PFSK-1 (cell line): ENCODE measurements around the gene UGT2A2.

Experiments
- FOXP2 ChIP-seq: optimal IDR thresholded peaks from 2 replicates; pipeline ENCODE3; 2011; ENCODE audit warnings: borderline replicate concordance, control low read depth, inconsistent platforms; ENCODE audit not compliant: insufficient read depth; ENCODE audit errors: extremely low read length, extremely low read depth
- POLR2AphosphoS5 ChIP-seq: IDR thresholded peaks from 2 replicates; pipeline ENCODE4 v1.6.1; 2012; ENCODE audit warnings: low read depth, mild to moderate bottlenecking, control low read depth, low read length, moderate library complexity
- TAF1 ChIP-seq: IDR thresholded peaks from 2 replicates; pipeline ENCODE4 v1.6.1; 2012; ENCODE audit warnings: low read length, control low read depth, borderline replicate concordance; ENCODE audit not compliant: insufficient read depth
- TF ChIP-seq, protein P1 (sequence below), 2 experiments: IDR thresholded peaks; 2 replicates each; pipeline versions ENCODE4 v1.6.1 to v1.8.0; 2011 to 2012; ENCODE audit warnings: low read depth in 2 of 2, low read length in 2 of 2, control low read depth in 1 of 2, inconsistent platforms in 1 of 2, mild to moderate bottlenecking in 1 of 2, moderate library complexity in 1 of 2; ENCODE audit not compliant: insufficient read depth in 1 of 2

DNA sequence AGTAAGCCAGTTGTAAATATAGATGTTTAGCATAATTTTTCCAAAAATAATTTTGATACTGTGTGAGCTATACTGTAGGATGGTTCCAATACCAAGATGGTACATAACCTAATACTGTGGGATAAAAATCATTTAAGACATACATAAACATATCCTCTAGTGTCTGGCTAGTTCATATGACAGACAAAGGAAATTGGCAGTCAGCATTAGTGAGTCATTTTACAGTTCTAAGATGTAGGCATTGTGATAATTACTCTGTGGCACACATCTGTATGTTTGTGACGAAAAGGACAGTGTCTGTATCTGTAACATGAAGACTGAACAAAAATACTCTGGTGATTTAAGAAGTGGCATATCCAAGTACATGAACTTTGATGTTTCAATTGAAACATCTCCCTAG lies 49.6 kb downstream of the UGT2A2 start:
- TF ChIP-seq TAF1 (no peak), FOXP2 (no peak), POLR2AphosphoS5 (no peak)
- TF ChIP-seq, protein P1, sequence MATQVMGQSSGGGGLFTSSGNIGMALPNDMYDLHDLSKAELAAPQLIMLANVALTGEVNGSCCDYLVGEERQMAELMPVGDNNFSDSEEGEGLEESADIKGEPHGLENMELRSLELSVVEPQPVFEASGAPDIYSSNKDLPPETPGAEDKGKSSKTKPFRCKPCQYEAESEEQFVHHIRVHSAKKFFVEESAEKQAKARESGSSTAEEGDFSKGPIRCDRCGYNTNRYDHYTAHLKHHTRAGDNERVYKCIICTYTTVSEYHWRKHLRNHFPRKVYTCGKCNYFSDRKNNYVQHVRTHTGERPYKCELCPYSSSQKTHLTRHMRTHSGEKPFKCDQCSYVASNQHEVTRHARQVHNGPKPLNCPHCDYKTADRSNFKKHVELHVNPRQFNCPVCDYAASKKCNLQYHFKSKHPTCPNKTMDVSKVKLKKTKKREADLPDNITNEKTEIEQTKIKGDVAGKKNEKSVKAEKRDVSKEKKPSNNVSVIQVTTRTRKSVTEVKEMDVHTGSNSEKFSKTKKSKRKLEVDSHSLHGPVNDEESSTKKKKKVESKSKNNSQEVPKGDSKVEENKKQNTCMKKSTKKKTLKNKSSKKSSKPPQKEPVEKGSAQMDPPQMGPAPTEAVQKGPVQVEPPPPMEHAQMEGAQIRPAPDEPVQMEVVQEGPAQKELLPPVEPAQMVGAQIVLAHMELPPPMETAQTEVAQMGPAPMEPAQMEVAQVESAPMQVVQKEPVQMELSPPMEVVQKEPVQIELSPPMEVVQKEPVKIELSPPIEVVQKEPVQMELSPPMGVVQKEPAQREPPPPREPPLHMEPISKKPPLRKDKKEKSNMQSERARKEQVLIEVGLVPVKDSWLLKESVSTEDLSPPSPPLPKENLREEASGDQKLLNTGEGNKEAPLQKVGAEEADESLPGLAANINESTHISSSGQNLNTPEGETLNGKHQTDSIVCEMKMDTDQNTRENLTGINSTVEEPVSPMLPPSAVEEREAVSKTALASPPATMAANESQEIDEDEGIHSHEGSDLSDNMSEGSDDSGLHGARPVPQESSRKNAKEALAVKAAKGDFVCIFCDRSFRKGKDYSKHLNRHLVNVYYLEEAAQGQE (IDR thresholded peaks at IDR 0.05; ENCODE audit: insufficient read depth in 1 of 2, low read depth in 2 of 2, low read length in 2 of 2): no peak
